H1 (cell line): ENCODE results near the gene ZBTB2.
"Not testable (repeated sequence)": the region's sequence is repeated elsewhere in the genome, so short reads cannot be mapped to it uniquely, and the experiment has no call there.

ENCODE experiments used
- CEBPB ChIP-seq: IDR thresholded peaks from 2 replicates; pipeline ENCODE4 v1.6.1; 2012; ENCODE audit warnings: low read depth, low read length
- PHF8 ChIP-seq: fragments of 200-600 bp; sonication (generic); conservative IDR thresholded peaks from 2 replicates; pipeline ENCODE4 v1.7.1; 2012; ENCODE audit warnings: low read depth, mild to moderate bottlenecking, inconsistent platforms, low read length, moderate library complexity
- USF2 ChIP-seq: IDR thresholded peaks from 2 replicates; pipeline ENCODE4 v1.6.1; 2011; ENCODE audit warnings: low read length, improper control_type of control experiment

GRCh38 chr6:151315661-151316060 is 75.7 kb downstream of the ZBTB2 start:
- TF ChIP-seq PHF8, USF2, CEBPB: not testable (repeated sequence)
